Measurements from ENCODE around the gene RPS6KL1.

- no peak for TF ChIP-seq SUZ12 (IDR thresholded peaks at IDR 0.05)
- no peak for TF ChIP-seq FOXK2 (IDR thresholded peaks at IDR 0.05)
- TF ChIP-seq HDGF (IDR thresholded peaks at IDR 0.05; ENCODE audit: borderline replicate concordance): no peak
- no peak for TF ChIP-seq PKNOX1 (IDR thresholded peaks at IDR 0.05)
- no peak for TF ChIP-seq NFRKB (IDR thresholded peaks at IDR 0.05)
- TF ChIP-seq SP1 (IDR thresholded peaks at IDR 0.05): no peak
- TF ChIP-seq FOXM1 (IDR thresholded peaks at IDR 0.05; ENCODE audit: borderline replicate concordance): no peak
- no peak for TF ChIP-seq BHLHE40 (IDR thresholded peaks at IDR 0.05; ENCODE audit: borderline replicate concordance)
- TF ChIP-seq FOXA1 (IDR thresholded peaks at IDR 0.05): no peak
- TF ChIP-seq TARDBP (IDR thresholded peaks at IDR 0.05): no peak
- no peak for TF ChIP-seq ELF4 (IDR thresholded peaks at IDR 0.05)
Observed at GRCh38 chr14:74942181-74942580, 19.1 kb upstream of the RPS6KL1 start.
